Measurements from ENCODE around the gene PDIA3.

- TF ChIP-seq CTCF (IDR thresholded peaks at IDR 0.05) (no peak), SIN3A (IDR thresholded peaks at IDR 0.05; ENCODE audit: borderline replicate concordance, insufficient read depth, low read depth, low read length) (no peak), POLR2AphosphoS5 (IDR thresholded peaks at IDR 0.05; ENCODE audit: low read depth, low read length) (no peak), REST (IDR thresholded peaks at IDR 0.05; ENCODE audit: insufficient read depth in 1 of 2, low read depth in 2 of 2, low read length in 1 of 2) (no peak), TCF7L2 (IDR thresholded peaks at IDR 0.05; ENCODE audit: low read depth, low read length) (no peak)
Observed at GRCh38 chr15:43771816-43772215, 25.6 kb downstream of the PDIA3 start.

Measured in Panc1 (cell line).